Measurements from ENCODE around the gene GTF2H2C.
"Not testable (repeated sequence)": the region's sequence is repeated elsewhere in the genome, so short reads cannot be mapped to it uniquely, and the experiment has no call there.

The GTF2H2C gene

GRCh38 chr5:69568072-69568471 is 8.1 kb downstream of the GTF2H2C start:
- DNase-seq = not testable (repeated sequence)

- DNase-seq = not testable (repeated sequence)
These were observed 23.4 kb downstream of the GTF2H2C start for GRCh38 chr5:69583356-69583755.

GRCh38 chr5:69596114-69596840 is 36.3 kb downstream of the GTF2H2C start:
- not testable (repeated sequence) for DNase-seq

GRCh38 chr5:69601947-69602346 is 42.0 kb downstream of the GTF2H2C start:
- DNase-seq = not testable (repeated sequence)

GRCh38 chr5:69606839-69607238 is 46.8 kb downstream of the GTF2H2C start:
- DNase-seq = not testable (repeated sequence)

- DNase-seq = not testable (repeated sequence)
These were observed 47.8 kb downstream of the GTF2H2C start for GRCh38 chr5:69607750-69608149.

GRCh38 chr5:69608861-69609496 is 49.0 kb downstream of the GTF2H2C start:
- DNase-seq = not testable (repeated sequence)

- DNase-seq = not testable (repeated sequence)
These were observed 54.9 kb downstream of the GTF2H2C start for GRCh38 chr5:69614843-69615242.

- not testable (repeated sequence) for DNase-seq
These were observed 71.9 kb downstream of the GTF2H2C start for GRCh38 chr5:69631879-69632278.

Measured in stimulated activated CD8-positive, alpha-beta memory T cell treated with anti-CD3 and anti-CD28 coated beads, Interleukin-4, amount 100 ng/mL, for 48 hours (primary cell).